Stimulated activated CD8-positive, alpha-beta memory T cell treated with anti-CD3 and anti-CD28 coated beads, Interleukin-4, amount 100 ng/mL, for 1 hour (primary cell): ENCODE data around the gene LCAT.
"Not testable (repeated sequence)": the region's sequence is repeated elsewhere in the genome, so short reads cannot be mapped to it uniquely, and the experiment has no call there.

Experiments
- DNase-seq, 2 donors: peaks; one replicate each; pipeline ENCODE4 v3.0.0-alpha.2; 2020; ENCODE audit warnings: low read depth in 2 of 2, low spot score in 1 of 2

The LCAT gene

DNA sequence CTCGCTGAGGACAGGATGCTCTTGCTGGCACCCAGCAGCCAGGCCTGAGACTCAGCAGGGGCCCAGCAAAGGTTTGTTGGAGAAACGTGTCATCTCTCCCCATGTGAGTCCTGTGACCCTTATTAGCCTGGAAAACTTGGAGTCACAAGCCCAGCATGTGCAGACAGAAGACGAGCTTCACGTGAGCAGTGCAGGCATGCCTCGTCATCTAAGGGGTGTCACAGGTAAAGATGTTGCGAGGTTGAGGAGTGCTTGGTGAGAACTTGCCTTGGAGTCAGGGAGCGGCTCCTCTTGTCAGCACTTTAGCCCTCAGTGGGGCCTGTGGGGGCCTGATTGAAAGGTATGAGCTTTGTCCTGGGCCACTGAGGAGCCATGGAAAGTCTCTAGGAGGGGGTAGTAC, 10.1 kb downstream of the LCAT start:
- DNase-seq = no peak

DNA sequence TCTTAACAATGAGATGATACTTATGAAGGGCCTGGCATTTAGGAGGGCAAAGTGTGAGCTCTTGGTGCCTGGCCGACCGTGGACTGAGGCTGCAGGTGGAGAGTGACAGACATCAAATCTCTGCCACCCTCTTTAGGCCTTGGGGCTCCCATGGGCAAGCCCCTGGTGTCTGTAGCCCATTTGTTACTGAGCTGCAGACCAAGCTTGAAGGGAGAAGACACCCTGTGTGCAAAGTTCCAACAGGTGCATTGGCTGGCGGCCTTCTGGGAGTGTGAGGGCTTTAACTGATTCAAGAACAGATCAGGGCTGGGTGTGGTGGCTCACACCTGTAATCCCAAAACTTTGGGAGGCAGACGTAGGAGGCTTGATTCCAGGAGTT, 11.5 kb downstream of the LCAT start:
- no peak for DNase-seq

DNA sequence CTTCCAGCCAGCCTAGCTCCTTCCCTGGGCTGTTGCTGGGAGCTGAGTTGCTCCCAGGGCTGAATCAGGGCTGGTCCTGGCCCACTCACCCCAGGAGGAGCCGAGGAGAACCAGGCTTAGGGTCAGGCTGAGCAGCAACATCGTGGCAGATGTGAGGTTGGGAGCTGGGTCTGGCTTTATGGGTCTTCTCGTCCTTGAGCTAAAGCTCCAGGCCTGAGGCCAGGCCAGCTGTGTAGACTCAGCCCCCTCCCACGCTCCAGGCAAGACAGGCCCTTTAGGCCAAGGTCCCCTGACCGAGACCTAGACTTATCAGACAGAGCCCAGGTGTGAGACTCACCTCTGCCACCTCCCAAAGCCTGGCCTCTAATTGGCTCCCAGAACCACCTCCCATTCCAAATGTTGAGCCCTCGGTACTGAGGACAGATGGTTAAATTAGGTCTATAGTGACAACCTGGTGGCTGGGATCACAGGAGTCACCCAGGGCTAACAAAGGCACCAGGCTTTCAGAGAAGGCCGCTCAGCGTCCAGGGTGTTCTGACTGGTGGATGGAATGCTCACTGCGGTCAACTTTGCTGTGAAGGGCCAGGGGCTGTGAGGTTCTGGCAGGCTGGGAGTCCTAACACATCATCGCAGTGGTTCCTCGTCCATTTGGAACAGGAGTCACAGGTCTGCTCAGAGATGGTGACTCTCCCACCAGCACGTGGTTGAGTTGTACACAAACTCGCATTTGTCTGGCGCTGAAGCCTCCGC, 12.0 kb downstream of the LCAT start, which contains the start of gene CTRL:
Gene CTRL, minus strand, starts transcription at position 151 of the 750 bp plus-strand sequence. Its CDS starts 10 bp downstream, at position 141.
- DNase-seq = no peak

DNA sequence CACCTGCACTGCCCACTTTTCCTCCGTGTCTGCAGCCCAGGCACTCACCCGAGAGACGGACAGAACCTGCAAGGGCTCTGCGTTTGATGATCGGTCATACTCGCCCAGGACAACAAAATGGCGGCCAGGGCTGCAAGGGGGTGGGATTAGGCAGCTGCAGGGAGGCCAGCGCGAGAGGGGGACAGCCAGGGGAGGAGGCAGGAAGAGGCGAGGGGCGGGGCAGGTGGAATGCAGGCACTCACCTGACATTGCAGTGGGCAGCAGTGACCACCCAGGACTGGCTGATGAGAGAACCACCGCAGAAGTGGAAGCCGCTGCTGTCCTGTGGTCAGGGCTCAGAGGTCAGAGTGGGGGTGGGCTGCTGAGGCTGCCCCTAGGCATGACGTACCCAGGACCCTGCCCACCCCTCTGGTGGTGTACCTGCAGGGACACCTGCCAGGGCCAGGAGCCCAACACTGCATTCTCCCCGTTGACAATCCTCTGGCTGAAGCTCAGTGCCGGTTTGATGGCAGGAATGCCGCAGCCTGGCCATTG, 13.2 kb downstream of the LCAT start:
- no peak for DNase-seq

DNA sequence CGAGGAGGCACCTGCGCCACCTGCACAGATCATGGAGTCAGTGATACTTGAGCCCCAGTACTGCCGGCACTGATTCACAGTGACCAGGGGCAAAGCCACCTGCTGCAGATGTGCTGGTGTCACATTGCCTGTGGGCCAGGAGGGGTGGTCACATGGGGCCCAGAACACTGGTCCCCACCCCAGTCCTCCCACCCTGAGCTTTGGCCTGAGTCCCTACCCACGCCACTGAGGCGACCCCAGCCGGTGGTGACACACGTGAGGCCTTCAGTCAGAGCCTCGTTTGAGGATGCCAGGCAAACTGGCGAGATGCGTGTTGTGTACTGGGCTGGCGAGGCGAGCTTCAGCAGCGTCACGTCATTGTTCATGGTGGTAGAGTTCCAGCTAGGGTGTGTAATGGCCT, 13.7 kb downstream of the LCAT start:
- no peak for DNase-seq

DNA sequence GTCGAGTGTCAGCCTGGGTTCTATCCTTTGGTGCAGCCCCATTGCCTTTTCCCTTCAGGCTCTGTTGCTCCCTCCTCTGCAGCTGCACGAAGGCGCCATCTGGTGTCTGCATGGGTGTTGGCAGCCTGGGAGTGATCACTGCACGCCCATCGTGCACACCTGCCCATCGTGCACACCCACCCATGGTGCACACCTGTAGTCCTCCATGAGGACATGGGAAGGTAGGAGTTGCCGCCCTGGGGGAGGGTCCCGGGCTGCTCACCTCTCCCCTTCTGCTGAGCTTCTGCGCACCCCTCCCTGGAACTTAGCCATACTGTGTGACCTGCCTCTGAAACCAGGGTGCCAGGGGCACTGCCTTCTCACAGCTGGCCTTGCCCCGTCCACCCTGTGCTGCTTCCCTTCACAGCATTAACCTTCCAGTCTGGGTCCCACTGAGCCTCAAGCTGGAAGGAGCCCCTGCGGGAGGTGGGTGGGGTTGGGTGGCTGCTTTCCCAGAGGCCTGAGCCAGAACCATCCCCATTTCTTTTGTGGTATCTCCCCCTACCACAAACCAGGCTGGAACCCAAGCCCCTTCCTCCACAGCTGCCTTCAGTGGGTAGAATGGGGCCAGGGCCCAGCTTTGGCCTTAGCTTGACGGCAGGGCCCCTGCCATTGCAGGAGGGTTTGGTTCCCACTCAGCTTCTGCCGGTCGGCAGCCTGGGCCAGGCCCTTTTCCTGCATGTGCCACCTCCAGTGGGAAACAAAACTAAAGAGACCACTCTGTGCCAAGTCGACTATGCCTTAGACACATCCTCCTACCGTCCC, 15.2 kb downstream of the LCAT start:
- DNase-seq = peak; percentile 51 to 58

DNA sequence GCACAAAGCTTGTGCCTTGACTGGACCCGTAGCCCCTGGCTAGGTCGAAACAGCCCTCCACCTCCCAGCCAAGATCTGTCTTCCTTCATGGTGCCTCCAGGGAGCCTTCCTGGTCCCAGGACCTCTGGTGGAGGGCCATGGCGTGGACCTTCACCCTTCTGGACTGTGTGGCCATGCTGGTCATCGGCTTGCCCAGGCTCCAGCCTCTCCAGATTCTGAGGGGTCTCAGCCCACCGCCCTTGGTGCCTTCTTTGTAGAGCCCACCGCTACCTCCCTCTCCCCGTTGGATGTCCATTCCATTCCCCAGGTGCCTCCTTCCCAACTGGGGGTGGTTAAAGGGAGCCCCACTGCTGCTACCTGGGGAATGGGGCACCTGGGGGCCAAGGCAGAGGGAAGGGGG, 15.8 kb downstream of the LCAT start:
- no peak for DNase-seq

DNA sequence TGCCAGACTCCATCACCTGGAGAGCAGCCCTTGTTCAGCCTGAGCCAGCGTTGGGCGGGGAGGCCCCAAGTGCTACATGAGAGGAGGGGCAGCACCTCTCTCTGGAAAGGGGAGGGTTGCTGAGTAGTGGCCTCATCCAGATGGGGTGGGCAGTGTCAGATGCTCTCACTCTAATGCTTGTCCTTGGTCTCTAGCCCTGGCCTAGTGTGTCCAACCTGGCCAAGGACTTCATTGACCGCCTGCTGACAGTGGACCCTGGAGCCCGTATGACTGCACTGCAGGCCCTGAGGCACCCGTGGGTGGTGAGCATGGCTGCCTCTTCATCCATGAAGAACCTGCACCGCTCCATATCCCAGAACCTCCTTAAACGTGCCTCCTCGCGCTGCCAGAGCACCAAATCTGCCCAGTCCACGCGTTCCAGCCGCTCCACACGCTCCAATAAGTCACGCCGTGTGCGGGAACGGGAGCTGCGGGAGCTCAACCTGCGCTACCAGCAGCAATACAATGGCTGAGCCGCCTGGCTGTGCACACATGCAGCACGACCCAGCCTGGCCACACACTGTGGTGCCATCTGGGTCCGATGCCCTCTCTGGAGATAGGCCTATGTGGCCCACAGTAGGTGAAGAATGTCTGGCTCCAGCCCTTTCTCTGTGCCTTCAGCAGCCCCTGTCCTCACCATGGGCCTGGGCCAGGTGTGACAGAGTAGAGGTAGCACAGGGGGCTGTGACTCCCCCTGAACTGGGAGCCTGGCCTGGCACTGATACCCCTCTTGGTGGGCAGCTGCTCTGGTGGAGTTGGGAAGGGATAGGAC, 16.6 kb downstream of the LCAT start:
- DNase-seq = no peak

DNA sequence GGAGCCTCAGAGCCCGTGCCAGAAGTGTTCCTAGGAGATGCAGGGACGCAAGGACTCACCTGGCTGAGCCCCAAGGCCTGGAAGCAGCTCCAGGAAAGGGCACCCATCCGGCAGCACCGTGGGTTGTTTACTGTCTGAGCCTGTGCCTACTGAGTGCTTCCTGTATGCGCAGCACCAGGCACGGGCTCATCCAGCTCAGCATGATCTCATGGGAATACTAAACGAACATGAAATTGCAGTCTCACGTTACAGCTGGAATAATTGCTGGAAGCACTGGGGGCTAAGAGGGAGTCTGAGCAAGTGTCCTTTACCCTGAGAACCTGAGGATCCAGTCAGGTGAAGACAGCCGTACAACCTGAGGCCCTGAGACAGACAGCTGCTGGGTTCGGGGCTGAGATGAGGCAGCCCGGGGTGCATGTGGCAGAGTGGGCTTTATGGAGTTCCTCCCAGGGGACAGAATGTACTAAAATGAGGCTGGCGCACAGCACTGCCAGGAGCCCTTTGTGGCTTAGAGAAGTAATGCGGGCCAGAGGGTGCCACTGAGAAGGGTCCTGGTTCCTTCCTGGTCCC, 17.7 kb downstream of the LCAT start:
- DNase-seq = no peak

DNA sequence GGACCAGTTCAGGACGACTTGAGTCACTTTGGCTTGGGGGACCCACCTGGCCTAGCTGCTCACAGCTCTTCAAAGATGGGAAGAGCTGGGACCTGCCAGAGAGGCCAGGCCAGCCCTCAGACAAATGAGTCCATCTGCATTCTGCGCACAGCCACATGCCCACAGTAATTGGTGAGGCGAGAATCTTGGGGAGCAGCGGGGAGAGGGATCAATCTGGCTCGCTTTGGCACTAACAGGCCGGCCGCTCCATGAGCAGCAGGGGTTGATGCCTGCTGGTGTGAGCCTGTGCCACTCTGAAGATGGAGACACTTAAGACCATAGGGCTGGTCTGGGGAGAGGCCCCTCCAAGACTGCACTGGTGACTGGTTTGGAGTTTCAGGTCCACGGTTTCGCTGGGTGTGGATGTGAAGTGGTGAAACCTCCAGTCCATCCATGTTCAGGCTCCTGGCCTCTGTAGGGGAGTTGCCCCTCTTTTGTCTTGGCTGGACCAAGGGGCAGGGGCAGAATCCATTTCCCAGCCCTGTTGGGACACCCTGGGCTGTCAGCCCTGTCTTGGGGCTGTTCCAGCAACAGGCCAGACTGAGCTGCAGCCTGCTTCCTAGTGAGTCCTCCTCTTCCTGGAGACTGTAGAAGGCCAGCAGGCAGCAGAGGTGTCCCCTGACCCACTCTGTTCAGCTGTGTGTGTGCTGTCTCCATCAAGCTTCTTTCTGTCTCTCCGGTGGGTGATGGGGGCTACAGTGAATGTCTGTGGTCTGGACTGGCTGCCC, 19.6 kb downstream of the LCAT start:
- DNase-seq = no peak

DNA sequence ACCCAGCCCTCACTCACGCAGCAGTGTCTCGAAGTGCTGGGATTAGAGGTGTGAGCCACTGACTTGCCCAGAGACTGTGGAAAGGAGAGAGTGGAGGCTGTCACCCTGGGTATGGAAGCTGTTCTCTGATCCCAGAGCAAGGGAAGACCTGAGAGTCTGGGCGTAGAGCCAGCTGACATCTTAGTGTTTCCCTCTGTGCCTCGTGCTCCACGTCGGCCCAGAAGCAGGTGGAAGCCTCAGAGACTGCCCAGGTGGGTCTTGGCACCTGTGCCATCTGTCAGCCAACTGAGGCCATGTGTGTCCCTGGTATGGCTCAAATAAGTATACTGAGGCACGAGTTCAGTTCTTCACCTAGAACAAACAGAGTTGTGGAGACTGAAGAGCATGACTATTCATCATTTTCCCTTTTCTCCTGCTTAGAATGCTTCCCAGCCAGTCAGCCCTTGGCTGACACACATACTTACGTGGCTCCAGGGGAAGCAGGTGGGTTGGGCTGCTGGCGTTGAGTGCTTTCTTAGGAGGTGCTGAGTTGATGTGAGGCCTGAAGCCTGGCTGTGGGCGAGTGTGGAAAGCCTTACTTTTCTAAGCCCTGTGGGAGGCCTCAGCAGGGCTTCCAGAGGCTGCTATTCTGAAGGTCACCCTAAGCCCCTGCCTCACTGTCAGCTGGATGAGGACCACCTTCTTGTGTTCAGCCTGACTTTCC, 20.4 kb downstream of the LCAT start:
- no peak for DNase-seq

DNA sequence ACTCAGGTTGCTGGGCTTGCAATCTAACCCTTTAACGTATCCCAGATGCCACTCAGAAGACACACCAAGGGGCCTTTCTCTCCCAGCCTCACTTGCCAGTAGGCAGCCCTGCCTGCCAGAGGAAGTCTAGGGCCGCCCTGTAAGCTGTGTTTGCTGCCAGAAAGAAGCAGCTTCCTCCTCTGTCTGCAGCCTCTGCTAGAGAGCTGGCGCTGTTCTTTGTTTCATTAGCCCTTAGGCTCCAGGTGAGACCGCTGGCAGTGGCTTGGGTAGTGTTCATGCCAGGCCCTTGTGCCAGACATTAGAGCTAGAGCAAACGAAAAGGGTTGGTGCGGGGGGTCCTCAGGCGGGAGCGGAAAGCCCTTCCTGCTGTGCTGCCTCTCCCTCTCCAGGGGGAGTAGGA, 21.2 kb downstream of the LCAT start:
- no peak for DNase-seq

DNA sequence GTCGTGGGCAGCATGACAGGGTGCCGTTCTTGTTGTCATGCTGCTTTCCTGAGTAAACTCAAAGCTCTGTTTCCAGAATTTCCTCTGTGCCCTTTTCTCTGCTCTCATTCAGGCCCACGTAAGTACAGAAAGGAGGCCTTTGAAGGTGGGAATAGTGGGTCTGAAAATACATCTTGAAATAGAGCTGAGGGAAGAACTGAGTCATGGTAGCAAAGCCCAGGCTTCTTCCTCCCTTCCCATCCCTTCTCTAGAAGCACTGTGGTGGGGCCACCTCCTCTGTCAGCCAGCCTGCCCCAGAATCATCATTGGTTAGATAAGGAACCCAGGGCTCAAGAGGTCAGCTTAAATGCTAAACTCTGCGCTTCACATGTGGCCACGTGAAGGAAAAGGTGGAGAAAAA, 21.7 kb downstream of the LCAT start:
- DNase-seq = no peak

DNA sequence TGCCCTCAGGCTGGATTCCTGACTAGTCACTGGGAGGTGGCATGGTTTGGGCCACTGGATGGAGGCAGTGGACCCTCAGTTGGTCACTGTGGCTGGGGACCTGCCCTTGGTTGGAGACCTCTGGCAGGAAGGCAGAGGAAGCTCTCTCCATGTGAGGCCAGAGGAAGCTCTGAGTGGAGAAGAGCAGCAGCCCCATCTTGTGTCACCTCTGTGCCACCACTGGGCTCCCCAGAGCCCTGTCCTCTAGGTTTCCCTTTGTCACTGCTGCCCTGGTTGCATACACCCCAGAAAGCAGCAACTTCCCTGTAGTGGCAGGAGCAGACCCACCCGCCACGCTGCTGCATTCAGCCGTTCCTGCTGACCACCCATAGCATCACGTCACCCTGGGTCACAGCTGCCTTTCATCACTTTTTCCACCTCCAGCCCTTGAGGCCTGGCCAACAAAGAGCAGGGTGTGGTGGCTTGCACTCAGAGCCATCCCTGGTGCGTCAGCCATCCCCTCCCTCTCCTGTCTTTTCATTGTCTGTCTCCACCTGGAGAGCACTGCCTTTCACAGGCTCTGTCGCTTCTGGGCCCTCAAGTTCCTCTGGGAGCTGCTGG, 24.2 kb downstream of the LCAT start:
- DNase-seq = no peak

DNA sequence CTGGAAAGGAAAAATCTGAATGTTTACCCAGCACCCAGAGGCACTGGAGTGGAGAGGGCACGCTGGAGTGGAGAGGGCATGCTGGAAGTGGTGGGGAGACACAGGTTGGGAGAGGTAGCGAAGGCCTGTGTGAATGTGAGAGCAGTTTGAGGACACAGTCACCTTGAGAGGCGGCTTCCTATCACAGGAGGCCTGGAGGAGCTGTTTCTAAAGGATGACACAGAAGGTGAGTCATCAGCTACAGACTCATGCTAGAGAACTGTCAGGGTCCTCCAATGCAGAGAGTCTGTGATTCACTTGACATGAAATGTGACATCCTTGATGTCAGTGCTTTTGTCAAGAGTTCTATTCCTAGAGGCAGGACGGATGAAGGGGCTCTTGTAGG, 26.1 kb downstream of the LCAT start:
- no peak for DNase-seq

DNA sequence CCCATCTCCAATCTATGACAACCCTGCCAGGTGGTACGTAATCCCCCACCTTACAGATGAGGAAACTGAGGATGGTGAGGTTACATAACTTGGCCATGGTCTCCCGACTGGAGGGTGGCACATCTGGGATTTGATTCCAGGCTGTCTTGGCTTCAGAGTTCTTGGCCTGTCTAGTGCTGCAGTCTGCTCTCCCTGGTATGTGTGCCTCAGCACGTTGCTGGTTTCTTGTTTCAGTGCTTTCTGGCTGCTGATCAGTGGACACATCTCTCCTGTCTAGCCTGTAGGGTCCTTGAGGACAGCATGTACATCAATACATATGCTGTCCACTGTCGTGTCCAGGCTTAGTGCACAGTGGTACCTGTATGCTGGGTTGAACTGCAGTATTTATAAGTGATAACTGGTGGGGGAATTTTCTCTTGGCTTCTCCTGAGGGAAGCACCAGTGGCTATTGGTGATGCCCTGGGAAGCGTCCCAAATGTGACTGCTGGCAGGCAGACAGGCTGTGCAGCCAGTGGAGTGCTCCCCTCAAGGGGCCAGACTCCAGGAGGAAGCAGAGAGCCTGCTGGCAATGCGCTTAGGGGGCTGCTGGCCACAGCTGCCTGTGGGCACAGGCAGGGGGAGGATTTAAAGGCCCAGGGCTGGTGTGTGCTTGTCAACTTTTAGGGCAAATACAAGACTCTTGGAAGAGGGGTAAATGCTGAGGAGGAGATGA, 26.6 kb downstream of the LCAT start:
- DNase-seq = no peak

DNA sequence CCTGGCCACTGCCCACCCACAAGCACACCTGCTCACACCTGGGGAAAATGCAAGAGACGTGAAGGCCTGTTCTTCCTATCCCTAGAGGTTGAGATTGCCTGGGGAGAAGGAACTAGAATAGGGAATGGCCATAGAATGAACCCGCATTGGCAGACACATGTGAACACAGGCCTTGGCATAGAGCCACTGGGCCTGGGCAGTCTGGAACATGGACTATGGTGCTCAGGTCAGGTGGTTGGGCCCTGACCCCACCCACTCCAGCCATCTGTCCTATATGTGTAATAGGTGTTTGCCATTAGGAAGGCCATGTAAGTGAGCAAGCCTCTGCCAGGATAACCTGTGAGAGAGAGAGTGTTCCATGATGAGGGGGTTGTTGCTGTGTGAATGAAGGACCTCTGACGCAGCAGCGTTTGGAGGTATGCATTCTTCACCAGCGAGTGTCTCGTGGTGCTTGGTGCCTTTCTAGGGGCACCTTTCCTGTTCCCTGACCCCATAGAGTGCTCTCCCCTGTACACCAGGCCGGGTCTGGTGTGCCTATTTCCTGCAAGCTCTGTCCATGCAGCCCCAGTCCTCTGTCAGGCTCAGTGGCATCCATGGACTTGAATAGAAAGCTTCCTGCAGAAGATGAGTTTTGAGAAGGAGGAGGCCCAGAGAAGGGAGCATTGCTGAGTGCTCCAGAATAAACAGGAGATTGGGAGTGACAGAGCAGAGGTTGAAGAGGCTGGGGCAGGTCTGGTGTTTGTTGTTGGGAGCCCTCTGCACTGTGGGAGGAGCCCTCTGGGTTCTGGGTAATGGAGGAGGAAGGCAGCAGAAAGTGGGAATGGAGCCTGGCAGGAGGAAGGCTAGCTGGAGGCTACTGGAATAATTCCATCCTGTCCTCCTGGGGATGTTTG, 27.8 kb downstream of the LCAT start:
- no peak for DNase-seq

DNA sequence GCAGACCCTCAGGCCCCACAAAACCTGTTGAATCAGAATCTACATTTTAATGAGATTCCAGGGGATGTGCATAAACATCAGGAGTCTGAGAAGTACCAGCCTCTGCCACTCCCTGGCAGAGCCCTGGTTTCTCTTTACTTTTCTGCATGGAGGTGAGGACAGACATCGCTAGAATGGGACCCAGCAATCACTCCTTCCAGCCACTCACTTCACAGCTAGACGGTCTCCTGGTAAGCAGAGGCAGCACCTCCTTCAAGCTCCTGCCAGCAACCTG, 28.5 kb downstream of the LCAT start:
- not testable (repeated sequence) for DNase-seq
